ENCODE data around the gene SPTA1. TPM values are rescaled to one million over a fixed set of nuclear protein-coding genes. Genes with fewer than 3 reads are reported as not detected.

The SPTA1 gene
- total RNA-seq, 1 experiment from 2014 or later: 0.11 TPM

GRCh38 chr1:158600735-158601134 lies 85.8 kb downstream of the SPTA1 start (continued):
- TF ChIP-seq CDX4 (CRISPR knock-in tag; IDR thresholded peaks at IDR 0.05; ENCODE audit: borderline replicate concordance) (no peak), ZNF416 (CRISPR knock-in tag; IDR thresholded peaks at IDR 0.05) (no peak), E2F1 (CRISPR knock-in tag; IDR thresholded peaks at IDR 0.05) (no peak), ZNF263 (CRISPR knock-in tag; IDR thresholded peaks at IDR 0.05; ENCODE audit: low read depth) (no peak), ZNF138 (CRISPR knock-in tag; conservative IDR thresholded peaks at IDR 0.05) (no peak), E2F5 (CRISPR knock-in tag; IDR thresholded peaks at IDR 0.05) (no peak), USF2 (CRISPR knock-in tag; IDR thresholded peaks at IDR 0.05) (no peak)

- DNase-seq (ENCODE audit: low spot score) (no peak), ATAC-seq (no peak; the same call in 1 of the 2 replicates)
- Mint-ChIP-seq H3K4me1 (no peaks in the 10 kb centered on the region), H3K36me3 (peaks cover 14% of the 10 kb centered on the region), H3K9me3 (peaks cover 26% of the 10 kb centered on the region), H3K27me3 (ENCODE audit: low read depth) (no peaks in the 10 kb centered on the region), H3K27ac (no peak overlapping the region), H3K4me3 (no peak overlapping the region)
- ChIA-PET CTCF (no interaction called here), POLR2A (no interaction called here)
- TF ChIP-seq ZNF219 (CRISPR knock-in tag; IDR thresholded peaks at IDR 0.05; ENCODE audit: borderline replicate concordance) (no peak), IRF1 (CRISPR knock-in tag; IDR thresholded peaks at IDR 0.05) (no peak), E2F5 (CRISPR knock-in tag; IDR thresholded peaks at IDR 0.05) (no peak), OVOL2 (CRISPR knock-in tag; IDR thresholded peaks at IDR 0.05; ENCODE audit: borderline replicate concordance) (no peak), GRHL2 (CRISPR knock-in tag; IDR thresholded peaks at IDR 0.05; ENCODE audit: insufficient replicate concordance, severe bottlenecking) (no peak), PRDM15 (CRISPR knock-in tag; IDR thresholded peaks at IDR 0.05) (no peak), CTCF (IDR thresholded peaks at IDR 0.05) (no peak), ZBTB21 (CRISPR knock-in tag; IDR thresholded peaks at IDR 0.05; ENCODE audit: borderline replicate concordance) (no peak)
Observed at GRCh38 chr1:158586942-158587341, 99.6 kb downstream of the SPTA1 start.
